ENCODE results near the gene EFNB2.

DNA sequence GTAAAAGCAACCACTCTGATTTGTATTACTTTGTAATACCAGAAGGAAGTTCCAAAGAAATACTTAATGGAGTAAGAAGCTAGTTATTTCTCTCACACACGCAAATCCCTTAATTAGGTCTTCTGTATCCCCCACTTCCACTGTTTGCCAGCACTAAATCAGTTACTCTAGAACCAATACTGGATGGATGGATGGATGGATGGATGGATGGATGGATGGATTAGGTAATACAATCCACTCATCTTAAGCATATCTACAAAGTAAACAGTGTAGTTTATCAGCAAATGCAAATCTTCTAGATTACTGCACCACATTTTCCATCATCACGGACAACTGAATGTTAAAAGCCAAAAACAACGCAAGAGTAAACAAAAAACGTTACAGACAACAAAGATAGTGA lies 5.2 kb upstream of the EFNB2 start:
- TF ChIP-seq POLR2A (IDR thresholded peaks at IDR 0.05; ENCODE audit: low read depth) (no peak), EP300 (IDR thresholded peaks at IDR 0.05) (no peak), POLR2AphosphoS5 (IDR thresholded peaks at IDR 0.05) (no peak)
- TF ChIP-seq, protein P1, sequence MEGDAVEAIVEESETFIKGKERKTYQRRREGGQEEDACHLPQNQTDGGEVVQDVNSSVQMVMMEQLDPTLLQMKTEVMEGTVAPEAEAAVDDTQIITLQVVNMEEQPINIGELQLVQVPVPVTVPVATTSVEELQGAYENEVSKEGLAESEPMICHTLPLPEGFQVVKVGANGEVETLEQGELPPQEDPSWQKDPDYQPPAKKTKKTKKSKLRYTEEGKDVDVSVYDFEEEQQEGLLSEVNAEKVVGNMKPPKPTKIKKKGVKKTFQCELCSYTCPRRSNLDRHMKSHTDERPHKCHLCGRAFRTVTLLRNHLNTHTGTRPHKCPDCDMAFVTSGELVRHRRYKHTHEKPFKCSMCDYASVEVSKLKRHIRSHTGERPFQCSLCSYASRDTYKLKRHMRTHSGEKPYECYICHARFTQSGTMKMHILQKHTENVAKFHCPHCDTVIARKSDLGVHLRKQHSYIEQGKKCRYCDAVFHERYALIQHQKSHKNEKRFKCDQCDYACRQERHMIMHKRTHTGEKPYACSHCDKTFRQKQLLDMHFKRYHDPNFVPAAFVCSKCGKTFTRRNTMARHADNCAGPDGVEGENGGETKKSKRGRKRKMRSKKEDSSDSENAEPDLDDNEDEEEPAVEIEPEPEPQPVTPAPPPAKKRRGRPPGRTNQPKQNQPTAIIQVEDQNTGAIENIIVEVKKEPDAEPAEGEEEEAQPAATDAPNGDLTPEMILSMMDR (IDR thresholded peaks at IDR 0.05): no peak

Measured in esophagus muscularis mucosa (tissue), 4 donors.